Activated CD4-positive, alpha-beta memory T cell treated with anti-CD3 and anti-CD28 coated beads, Interleukin-2, amount 10 ng/mL, durations not matched to agents 7 days and 5 days (primary cell): Measurements from ENCODE around the gene LRP2. TPM values are rescaled to one million over a fixed set of nuclear protein-coding genes. Genes with fewer than 3 reads are reported as not detected.
A peak's percentile ranks its signal among the peaks of the same experiment; 100 is the strongest.

Experiments used
- CTCF ChIA-PET: fragments of 350-600 bp; sonication (Branson Sonifier 250); formaldehyde crosslinking; loops from one replicate; lab custom pipeline; 2021; ENCODE audit warnings: antibody characterized with exemption, inconsistent platforms; lab: Charles Lee
- POLR2A ChIA-PET: fragments of 350-600 bp; sonication (Branson Sonifier 250); formaldehyde crosslinking; loops from one replicate; lab custom pipeline; 2021; ENCODE audit warnings: antibody characterized with exemption; lab: Charles Lee
- DNase-seq: peaks from one replicate; pipeline ENCODE4 v3.0.0-alpha.2; 2020
- H3K27ac Mint-ChIP-seq: one replicate; pipeline ENCODE4 v1.8.0; 2021; ENCODE audit warnings: mild to moderate bottlenecking, mixed read lengths
- H3K27me3 Mint-ChIP-seq: one replicate; pipeline ENCODE4 v1.8.0; 2021; ENCODE audit warnings: mixed read lengths
- H3K36me3 Mint-ChIP-seq: one replicate; pipeline ENCODE4 v1.8.0; 2021; ENCODE audit warnings: low read depth, mixed read lengths
- H3K4me1 Mint-ChIP-seq: one replicate; pipeline ENCODE4 v1.8.0; 2021; ENCODE audit warnings: mixed read lengths
- H3K4me3 Mint-ChIP-seq: one replicate; pipeline ENCODE4 v1.8.0; 2021; ENCODE audit warnings: mild to moderate bottlenecking, mixed read lengths
- H3K9me3 Mint-ChIP-seq: one replicate; pipeline ENCODE4 v1.8.0; 2021; ENCODE audit warnings: mixed read lengths
- total RNA-seq, 2 experiments: library from RNA; stranded (reverse); gene quantifications; one replicate each; pipeline ENCODE4 v1.2.3, GENCODE V29; 2021

Gene LRP2
- total RNA-seq, 2 experiments from 2014 or later: 0.25 to 0.28 TPM

DNA sequence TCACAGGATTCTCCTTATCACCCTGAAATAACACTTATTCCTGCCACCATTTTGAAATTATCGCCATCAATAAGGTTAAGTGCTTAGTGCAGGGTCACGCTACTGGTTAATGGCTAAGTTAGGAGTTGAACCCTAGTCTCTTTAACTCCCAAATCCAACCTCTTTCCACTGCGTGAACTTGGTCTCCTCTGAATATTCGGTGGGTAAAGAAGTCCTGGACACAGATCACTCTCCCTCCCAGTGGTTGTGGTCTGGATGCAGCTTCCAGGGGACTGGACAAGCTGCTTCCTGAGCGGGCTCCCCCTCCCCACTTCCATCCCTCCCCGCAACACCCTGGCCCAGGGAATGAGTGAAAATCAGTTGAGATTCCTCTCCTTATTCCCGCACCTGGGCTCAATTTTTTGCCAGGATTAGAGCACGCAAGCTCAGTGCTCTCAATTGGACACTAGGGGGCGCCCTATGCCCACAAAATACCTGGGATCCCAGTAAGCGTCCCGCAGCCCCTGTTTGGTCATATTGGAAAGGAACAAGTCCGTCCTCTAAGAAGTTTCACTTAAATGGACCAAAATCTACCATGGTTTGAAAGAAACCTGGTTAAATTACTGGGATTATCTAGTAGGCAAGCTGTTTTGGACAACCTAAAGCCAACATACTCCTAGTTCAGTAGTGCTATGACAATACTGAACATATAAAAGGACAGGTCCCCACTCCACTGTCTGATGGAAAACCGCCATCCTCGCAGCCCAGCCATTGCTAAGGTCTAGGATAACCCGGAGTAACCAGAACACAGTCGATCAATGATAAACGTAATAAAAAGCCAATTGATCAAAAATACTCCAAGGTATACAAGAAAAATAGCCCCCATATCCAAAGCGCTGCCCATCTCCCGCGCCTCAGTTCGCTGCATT lies 252.6 kb downstream of the LRP2 start:
- no peak overlapping the region for H3K4me3 Mint-ChIP-seq
- H3K9me3 Mint-ChIP-seq: no peaks in the 10 kb centered on the region
- H3K27ac Mint-ChIP-seq: no peak overlapping the region
- H3K27me3 Mint-ChIP-seq: no peaks in the 10 kb centered on the region
- peaks cover 43% of the 10 kb centered on the region for H3K4me1 Mint-ChIP-seq
- ChIA-PET CTCF (interaction anchor here (0.5 to 10.1 kb wide), 35 partner anchors 10 to 819 kb away, joined by 3 to 186 read pairs (median 5); no protein-coding TSS in a partner anchor), POLR2A (interaction anchor here (0.9 to 1.2 kb wide), 2 partner anchors 14 to 22 kb away, joined by 3 read pairs; no protein-coding TSS in a partner anchor)
- peak; percentile 80 for DNase-seq
- no peaks in the 10 kb centered on the region for H3K36me3 Mint-ChIP-seq

- no peaks in the 10 kb centered on the region for H3K9me3 Mint-ChIP-seq
- ChIA-PET POLR2A (interaction anchor here (0.8 to 1.5 kb wide), 6 partner anchors 12 to 690 kb away, joined by 3 read pairs; partner anchors contain the start of gene SSB), CTCF (interaction anchor here (0.9 to 10.1 kb wide), 14 partner anchors 9 to 344 kb away, joined by 3 to 186 read pairs (median 5); no protein-coding TSS in a partner anchor)
- H3K36me3 Mint-ChIP-seq: no peaks in the 10 kb centered on the region
- no peaks in the 10 kb centered on the region for H3K27me3 Mint-ChIP-seq
- H3K4me3 Mint-ChIP-seq: no peak overlapping the region
- peak overlapping the region; percentile 64 for H3K27ac Mint-ChIP-seq
- H3K4me1 Mint-ChIP-seq: peaks cover 50% of the 10 kb centered on the region
- DNase-seq: no peak
Observed at GRCh38 chr2:169108099-169108884, 254.0 kb downstream of the LRP2 start.

GRCh38 chr2:169107645-169108044 lies 254.7 kb downstream of the LRP2 start:
- H3K27ac Mint-ChIP-seq: peak overlapping the region; percentile 64
- peaks cover 52% of the 10 kb centered on the region for H3K4me1 Mint-ChIP-seq
- peak; percentile 43 for DNase-seq
- no peaks in the 10 kb centered on the region for H3K36me3 Mint-ChIP-seq
- no peak overlapping the region for H3K4me3 Mint-ChIP-seq
- ChIA-PET POLR2A (interaction anchor here (0.8 to 1.5 kb wide), 5 partner anchors 12 to 691 kb away, joined by 3 read pairs; partner anchors contain the start of gene SSB), CTCF (interaction anchor here (1.0 to 10.1 kb wide), 7 partner anchors 12 to 158 kb away, joined by 3 to 186 read pairs (median 35); no protein-coding TSS in a partner anchor)
- no peaks in the 10 kb centered on the region for H3K9me3 Mint-ChIP-seq
- H3K27me3 Mint-ChIP-seq: no peaks in the 10 kb centered on the region

GRCh38 chr2:169106563-169107545 lies 255.5 kb downstream of the LRP2 start:
- ChIA-PET CTCF (interaction anchor here (1.1 to 10.1 kb wide), 6 partner anchors 11 to 157 kb away, joined by 4 to 186 read pairs (median 42); no protein-coding TSS in a partner anchor), POLR2A (interaction anchor here (1.2 to 1.5 kb wide), 3 partner anchors 11 to 692 kb away, joined by 3 read pairs; partner anchors contain the start of gene SSB)
- Mint-ChIP-seq H3K27me3 (no peaks in the 10 kb centered on the region), H3K9me3 (no peaks in the 10 kb centered on the region), H3K27ac (peak overlapping the region; percentile 72), H3K4me1 (peaks cover 52% of the 10 kb centered on the region), H3K4me3 (no peak overlapping the region), H3K36me3 (no peaks in the 10 kb centered on the region)
- DNase-seq: no peak

DNA sequence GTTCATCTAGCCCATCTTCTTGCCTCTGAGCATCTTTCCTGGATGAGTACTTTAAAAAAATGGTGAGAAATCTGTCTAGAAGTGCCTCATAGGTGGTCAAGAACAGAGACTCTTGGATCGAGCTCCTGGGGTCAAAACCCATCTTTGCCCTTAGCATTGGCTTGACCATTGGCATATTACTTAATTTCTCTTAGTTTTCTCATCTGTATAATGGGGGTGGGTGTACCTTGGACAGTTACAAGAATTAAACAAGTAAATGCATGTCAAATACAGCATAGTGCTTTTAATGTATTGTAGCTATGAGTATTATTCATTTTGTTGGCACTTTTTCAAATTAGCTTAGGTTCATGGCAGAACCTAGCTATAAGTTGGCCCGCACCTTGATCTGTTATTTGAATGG lies 256.2 kb downstream of the LRP2 start:
- H3K4me3 Mint-ChIP-seq: no peak overlapping the region

GRCh38 chr2:169105476-169105875 lies 256.9 kb downstream of the LRP2 start:
- no peaks in the 10 kb centered on the region for H3K27me3 Mint-ChIP-seq
- no peak for DNase-seq
- POLR2A ChIA-PET: no interaction called here
- H3K4me1 Mint-ChIP-seq: peaks cover 52% of the 10 kb centered on the region
- no peaks in the 10 kb centered on the region for H3K36me3 Mint-ChIP-seq
- H3K27ac Mint-ChIP-seq: peak overlapping the region; percentile 72
- no peak overlapping the region for H3K4me3 Mint-ChIP-seq
- CTCF ChIA-PET: interaction anchor here (1.1 to 10.1 kb wide), 2 partner anchors 26 to 36 kb away, joined by 4 to 186 read pairs; no protein-coding TSS in a partner anchor
- no peaks in the 10 kb centered on the region for H3K9me3 Mint-ChIP-seq

More for the DNA sequence above, 256.2 kb downstream of the LRP2 start:
- peak overlapping the region; percentile 72 for H3K27ac Mint-ChIP-seq
- no peaks in the 10 kb centered on the region for H3K27me3 Mint-ChIP-seq
- CTCF ChIA-PET: interaction anchor here (1.1 to 10.1 kb wide), 3 partner anchors 10 to 35 kb away, joined by 4 to 186 read pairs (median 35); no protein-coding TSS in a partner anchor
- no peaks in the 10 kb centered on the region for H3K36me3 Mint-ChIP-seq
- POLR2A ChIA-PET: no interaction called here
- no peak for DNase-seq
- H3K9me3 Mint-ChIP-seq: no peaks in the 10 kb centered on the region
- H3K4me1 Mint-ChIP-seq: peaks cover 52% of the 10 kb centered on the region

- Mint-ChIP-seq H3K36me3 (no peaks in the 10 kb centered on the region), H3K4me1 (peaks cover 51% of the 10 kb centered on the region), H3K27ac (peak overlapping the region; percentile 72), H3K27me3 (no peaks in the 10 kb centered on the region), H3K9me3 (no peaks in the 10 kb centered on the region), H3K4me3 (no peak overlapping the region)
- CTCF ChIA-PET: interaction anchor here (10.1 kb wide), 1 partner anchor 36 kb away, joined by 186 read pairs; no protein-coding TSS in a partner anchor
- DNase-seq: no peak
- POLR2A ChIA-PET: no interaction called here
Observed at GRCh38 chr2:169104848-169105247, 257.5 kb downstream of the LRP2 start.

DNA sequence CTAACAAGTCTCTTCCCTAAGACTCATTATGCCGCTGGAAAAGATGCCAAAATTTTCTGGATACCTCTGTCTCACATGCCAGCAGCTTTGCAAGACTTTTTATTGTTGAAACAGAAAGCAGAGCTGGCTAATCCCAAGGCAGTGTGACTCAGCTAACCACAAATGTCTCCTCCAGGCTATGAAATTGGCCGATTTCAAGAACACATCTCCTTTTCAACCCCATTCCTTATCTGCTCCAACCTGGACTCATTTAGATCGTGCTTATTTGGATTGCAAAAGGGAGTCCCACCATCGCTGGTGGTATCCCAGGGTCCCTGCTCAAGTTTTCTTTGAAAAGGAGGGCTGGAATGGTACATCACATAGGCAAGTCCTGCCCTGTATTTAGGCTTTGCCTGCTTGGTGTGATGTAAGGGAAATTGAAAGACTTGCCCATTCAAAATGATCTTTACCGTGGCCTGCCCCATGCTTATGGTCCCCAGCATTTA lies 266.7 kb downstream of the LRP2 start:
- Mint-ChIP-seq H3K4me1 (peaks cover 19% of the 10 kb centered on the region), H3K27me3 (peaks cover 2% of the 10 kb centered on the region), H3K36me3 (no peaks in the 10 kb centered on the region), H3K27ac (no peak overlapping the region), H3K9me3 (peaks cover 2% of the 10 kb centered on the region), H3K4me3 (no peak overlapping the region)
- POLR2A ChIA-PET: interaction anchor here (0.7 to 0.8 kb wide), 2 partner anchors 12 to 13 kb away, joined by 3 read pairs; no protein-coding TSS in a partner anchor
- DNase-seq: no peak
- CTCF ChIA-PET: interaction anchor here (5.2 kb wide), 1 partner anchor 13 kb away, joined by 35 read pairs; no protein-coding TSS in a partner anchor

GRCh38 chr2:169094676-169095075 lies 267.7 kb downstream of the LRP2 start:
- H3K9me3 Mint-ChIP-seq: peaks cover 2% of the 10 kb centered on the region
- no peak overlapping the region for H3K27ac Mint-ChIP-seq
- no peaks in the 10 kb centered on the region for H3K36me3 Mint-ChIP-seq
- CTCF ChIA-PET: interaction anchor here (5.2 kb wide), 1 partner anchor 14 kb away, joined by 35 read pairs; no protein-coding TSS in a partner anchor
- H3K27me3 Mint-ChIP-seq: peaks cover 3% of the 10 kb centered on the region
- H3K4me1 Mint-ChIP-seq: peaks cover 19% of the 10 kb centered on the region
- DNase-seq: no peak
- H3K4me3 Mint-ChIP-seq: no peak overlapping the region
- POLR2A ChIA-PET: no interaction called here

GRCh38 chr2:169093535-169093934 lies 268.8 kb downstream of the LRP2 start:
- ChIA-PET CTCF (interaction anchor here (5.2 kb wide), 1 partner anchor 15 kb away, joined by 35 read pairs; no protein-coding TSS in a partner anchor), POLR2A (no interaction called here)
- no peak overlapping the region for H3K27ac Mint-ChIP-seq

More at GRCh38 chr2:169093535-169093934, 268.8 kb downstream of the LRP2 start:
- no peak overlapping the region for H3K4me3 Mint-ChIP-seq
- H3K4me1 Mint-ChIP-seq: peaks cover 19% of the 10 kb centered on the region
- no peaks in the 10 kb centered on the region for H3K36me3 Mint-ChIP-seq
- peaks cover 3% of the 10 kb centered on the region for H3K27me3 Mint-ChIP-seq
- DNase-seq: no peak
- H3K9me3 Mint-ChIP-seq: peaks cover 2% of the 10 kb centered on the region
